RWPE1 (cell line): ENCODE results near the gene LAMA4.
"Not testable (repeated sequence)": the region's sequence is repeated elsewhere in the genome, so short reads cannot be mapped to it uniquely, and the experiment has no call there.

Experiments used
- CTCF ChIA-PET: fragments of 350-600 bp; sonication (Branson Sonifier 250); formaldehyde crosslinking; extraction: SDS; loops from one replicate; lab custom pipeline; 2021; lab: Yijun Ruan, JAX
- POLR2A ChIA-PET: fragments of 400-600 bp; formaldehyde crosslinking; extraction: SDS; loops from one replicate; lab custom pipeline; 2020; ENCODE audit warnings: antibody characterized with exemption; ENCODE audit not compliant: low non-redundant PET; lab: Yijun Ruan, JAX
- DNase-seq: peaks from one replicate; pipeline ENCODE4 v3.0.0; 2012; ENCODE audit warnings: low spot score
- H3K27ac ChIP-seq: fragments of 450-650 bp; 2 replicates; pipeline ENCODE4 v1.5.1; 2017
- TF ChIP-seq, protein P1 (sequence below): fragments of 450-650 bp; conservative IDR thresholded peaks from 2 replicates; pipeline ENCODE4 v1.5.1; 2017; ENCODE audit warnings: low read depth, mild to moderate bottlenecking

LAMA4 gene

GRCh38 chr6:112203577-112204349, 50.6 kb downstream of the LAMA4 start:
- peak; percentile 87 for DNase-seq
- CTCF ChIA-PET, result interaction anchor here (0.5 kb wide), 1 partner anchor 843 kb away, joined by 3 read pairs; no protein-coding TSS in a partner anchor
- POLR2A ChIA-PET, result no interaction called here
- no peak overlapping the region for H3K27ac ChIP-seq
- TF ChIP-seq, protein P1, sequence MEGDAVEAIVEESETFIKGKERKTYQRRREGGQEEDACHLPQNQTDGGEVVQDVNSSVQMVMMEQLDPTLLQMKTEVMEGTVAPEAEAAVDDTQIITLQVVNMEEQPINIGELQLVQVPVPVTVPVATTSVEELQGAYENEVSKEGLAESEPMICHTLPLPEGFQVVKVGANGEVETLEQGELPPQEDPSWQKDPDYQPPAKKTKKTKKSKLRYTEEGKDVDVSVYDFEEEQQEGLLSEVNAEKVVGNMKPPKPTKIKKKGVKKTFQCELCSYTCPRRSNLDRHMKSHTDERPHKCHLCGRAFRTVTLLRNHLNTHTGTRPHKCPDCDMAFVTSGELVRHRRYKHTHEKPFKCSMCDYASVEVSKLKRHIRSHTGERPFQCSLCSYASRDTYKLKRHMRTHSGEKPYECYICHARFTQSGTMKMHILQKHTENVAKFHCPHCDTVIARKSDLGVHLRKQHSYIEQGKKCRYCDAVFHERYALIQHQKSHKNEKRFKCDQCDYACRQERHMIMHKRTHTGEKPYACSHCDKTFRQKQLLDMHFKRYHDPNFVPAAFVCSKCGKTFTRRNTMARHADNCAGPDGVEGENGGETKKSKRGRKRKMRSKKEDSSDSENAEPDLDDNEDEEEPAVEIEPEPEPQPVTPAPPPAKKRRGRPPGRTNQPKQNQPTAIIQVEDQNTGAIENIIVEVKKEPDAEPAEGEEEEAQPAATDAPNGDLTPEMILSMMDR, result no peak

GRCh38 chr6:112202639-112203341, 51.6 kb downstream of the LAMA4 start:
- no peak for DNase-seq
- peak overlapping the region; percentile 37; the same call in 1 of the 2 replicates for H3K27ac ChIP-seq
- POLR2A ChIA-PET, result no interaction called here
- CTCF ChIA-PET, result no interaction called here
- TF ChIP-seq, protein P1, result no peak

DNA sequence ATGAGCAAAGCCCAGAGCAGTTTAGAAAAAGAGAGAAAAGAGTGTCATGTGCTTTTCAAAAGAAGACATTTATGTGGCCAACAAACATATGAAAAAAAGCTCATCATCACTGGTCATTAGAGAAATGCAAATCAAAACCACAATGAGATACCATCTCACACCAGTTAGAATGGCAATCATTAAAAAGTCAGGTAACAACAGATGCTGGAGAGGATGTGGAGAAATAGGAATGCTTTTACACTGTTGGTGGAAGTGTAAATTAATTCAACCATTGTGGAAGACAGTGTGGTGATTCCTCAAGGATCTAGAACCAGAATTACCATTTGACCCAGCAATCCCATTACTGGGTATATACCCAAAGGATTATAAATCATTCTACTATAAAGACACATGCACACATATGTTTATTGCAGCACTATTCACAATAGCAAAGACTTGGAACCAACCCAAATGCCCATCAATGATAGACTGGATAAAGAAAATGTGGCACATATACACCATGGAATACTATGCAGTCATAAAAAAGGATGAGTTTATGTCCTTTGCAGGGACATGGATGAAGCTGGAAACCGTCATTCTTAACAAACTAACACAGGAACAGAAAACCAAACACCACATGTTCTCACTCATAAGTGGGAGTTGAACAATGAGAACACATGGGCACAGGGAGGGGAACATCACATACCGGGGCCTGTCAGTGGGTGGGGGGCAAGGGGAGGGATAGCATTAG, 54.0 kb downstream of the LAMA4 start:
- CTCF ChIA-PET, result interaction anchor here (0.7 kb wide), 1 partner anchor 13 kb away, joined by 4 read pairs; no protein-coding TSS in a partner anchor
- H3K27ac ChIP-seq, DNase-seq, POLR2A ChIA-PET: not testable (repeated sequence)

DNA sequence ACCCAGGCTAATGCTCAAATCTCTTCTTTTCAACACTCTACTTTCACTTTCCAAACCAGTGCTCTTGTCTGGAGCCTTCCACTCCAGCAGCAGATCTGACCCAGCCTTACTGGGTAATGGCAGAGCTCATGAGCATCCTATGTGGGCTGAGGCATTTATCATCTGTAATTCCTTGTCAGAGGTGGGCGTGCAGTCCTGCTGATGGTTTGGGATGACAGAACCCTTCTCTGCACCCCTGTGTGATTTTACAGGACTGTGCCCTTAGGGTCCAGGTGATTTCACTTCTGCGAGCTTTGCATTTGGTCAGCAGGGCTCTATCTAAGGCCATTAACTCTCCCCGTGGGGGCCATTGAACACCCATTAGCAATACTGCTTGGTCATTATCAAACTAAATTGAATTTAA, 55.4 kb downstream of the LAMA4 start:
- no peak overlapping the region for H3K27ac ChIP-seq
- DNase-seq, result no peak
- ChIA-PET POLR2A (no interaction called here), CTCF (no interaction called here)
- TF ChIP-seq, protein P1, result no peak

- DNase-seq, result no peak
- POLR2A ChIA-PET, result no interaction called here
- CTCF ChIA-PET, result no interaction called here
- TF ChIP-seq, protein P1, result no peak
- H3K27ac ChIP-seq, result no peak overlapping the region
Observed at GRCh38 chr6:112198582-112198981, 55.8 kb downstream of the LAMA4 start.

DNA sequence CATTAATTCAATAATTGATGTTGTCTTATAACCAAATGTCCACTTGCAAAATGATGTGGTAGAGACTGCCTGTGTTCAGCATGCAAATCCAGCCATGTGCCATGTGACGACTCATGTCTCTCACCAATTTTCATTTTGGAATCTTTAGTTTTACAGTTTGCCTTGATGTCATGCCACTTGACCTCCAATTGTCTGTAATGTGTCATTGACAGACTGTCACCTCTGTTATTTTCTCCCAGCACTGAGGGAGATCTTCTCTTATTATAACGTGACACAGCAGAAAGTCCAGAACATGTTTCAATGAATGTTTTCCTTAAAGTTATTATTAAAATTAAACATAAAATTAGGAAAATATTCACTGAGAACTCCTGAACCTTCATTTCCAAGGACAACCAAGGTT, 56.7 kb downstream of the LAMA4 start:
- POLR2A ChIA-PET, result no interaction called here
- TF ChIP-seq, protein P1, result no peak
- no peak overlapping the region for H3K27ac ChIP-seq
- DNase-seq, result no peak
- CTCF ChIA-PET, result no interaction called here
